GM12878 (cell line): ENCODE measurements around the gene PLS1. TPM values are rescaled to one million over a fixed set of nuclear protein-coding genes. Genes with fewer than 3 reads are reported as not detected.

ENCODE experiments used
- ATAC-seq: fragments of 200-7000 bp; cut with Tn5 transposase; 3 replicates; pipeline ENCODE4 v1.9.1; 2020; ENCODE audit warnings: mild to moderate bottlenecking, moderate library complexity
- BruUV-seq: library from RNA; stranded (reverse); fragments of 400-500 nt; replicated peaks from 2 replicates; lab custom pipeline; 2021; lab: Mats Ljungman, UMichigan
- CTCF ChIA-PET: fragments of 300-600 bp; sonication (Branson Sonifier 250); formaldehyde crosslinking; extraction: SDS; loops from one replicate; lab custom pipeline; 2021; ENCODE audit warnings: inconsistent platforms; lab: Yijun Ruan, JAX
- POLR2A ChIA-PET: fragments of 350-600 bp; formaldehyde crosslinking; extraction: SDS; loops from one replicate; lab custom pipeline; 2021; ENCODE audit warnings: inconsistent platforms; lab: Charles Lee
- RAD21 ChIA-PET: fragments of 300-600 bp; sonication (Branson Sonifier 250); formaldehyde crosslinking; loops from one replicate; lab custom pipeline; 2023; ENCODE audit warnings: antibody characterized with exemption; ENCODE audit not compliant: unreplicated experiment; lab: Charles Lee
- SMC1A ChIA-PET: fragments of 300-600 bp; sonication (Branson Sonifier 250); formaldehyde crosslinking; loops from one replicate; lab custom pipeline; 2023; ENCODE audit not compliant: unreplicated experiment, uncharacterized antibody; lab: Charles Lee
- DNase-seq: peaks from one replicate; pipeline ENCODE4 v3.0.0-alpha.2; 2011; ENCODE audit warnings: low read depth, low spot score
- FAIRE-seq: peaks from 3 replicates; lab custom pipeline; 2011; peaks lifted over from hg19 to GRCh38; lab: Jason Lieb, UNC
- H2AFZ ChIP-seq: 2 replicates; pipeline ENCODE4 v1.6.0; 2011; ENCODE audit warnings: low read depth, low read length, control low read depth; ENCODE audit not compliant: control insufficient read depth
- H3K27ac ChIP-seq: 2 replicates; pipeline ENCODE4 v1.5.1; 2011; ENCODE audit warnings: control low read depth; ENCODE audit not compliant: control insufficient read depth, insufficient read depth
- H3K27me3 ChIP-seq, 2 experiments: replicated peaks in 1 of 2; 2 replicates each; pipeline versions ENCODE4 v1.6.0 to v1.6.1; 2011; ENCODE audit warnings: low read length in 1 of 2; ENCODE audit not compliant: control insufficient read depth in 2 of 2, insufficient read depth in 2 of 2
- H3K36me3 ChIP-seq, 2 experiments: 2 replicates each; pipeline ENCODE4 v1.5.1; 2011; ENCODE audit warnings: low read length in 1 of 2; ENCODE audit not compliant: control insufficient read depth in 2 of 2, insufficient read depth in 2 of 2
- H3K4me1 ChIP-seq: 2 replicates; pipeline ENCODE4 v1.6.1; 2011; ENCODE audit warnings: mild to moderate bottlenecking, low read length, moderate library complexity, mixed read lengths; ENCODE audit not compliant: control insufficient read depth, insufficient read depth
- H3K4me2 ChIP-seq: 2 replicates; pipeline ENCODE4 v1.6.0; 2011; ENCODE audit warnings: control low read depth; ENCODE audit not compliant: control insufficient read depth, insufficient read depth
- H3K4me3 ChIP-seq: fragments of 200-600 bp; sonication (generic); 2 replicates; pipeline ENCODE4 v1.5.1; 2016
- H3K79me2 ChIP-seq: 2 replicates; pipeline ENCODE4 v1.6.0; 2011; ENCODE audit warnings: low read length; ENCODE audit not compliant: control insufficient read depth, insufficient read depth
- H3K9ac ChIP-seq: 2 replicates; pipeline ENCODE4 v1.8.0; 2011; ENCODE audit warnings: low read length, control low read depth, mixed read lengths; ENCODE audit not compliant: control insufficient read depth, insufficient read depth
- H3K9me3 ChIP-seq: replicated peaks from 3 replicates; pipeline ENCODE4 v1.5.1; 2011; ENCODE audit warnings: mild to moderate bottlenecking, low read length; ENCODE audit not compliant: control insufficient read depth, insufficient read depth
- H4K20me1 ChIP-seq: 2 replicates; pipeline ENCODE4 v1.6.0; 2011; ENCODE audit not compliant: control insufficient read depth, insufficient read depth
- BCL3 ChIP-seq: IDR thresholded peaks from 2 replicates; pipeline ENCODE4 v1.6.1; 2011; ENCODE audit warnings: borderline replicate concordance, low read depth, mild to moderate bottlenecking, moderate library complexity, low read length; ENCODE audit not compliant: insufficient read depth, poor library complexity, severe bottlenecking
- CBX3 ChIP-seq: fragments of 200-600 bp; sonication (generic); IDR thresholded peaks from 2 replicates; pipeline ENCODE4 v1.6.1; 2016; ENCODE audit warnings: low read depth, borderline replicate concordance
- CEBPZ ChIP-seq: fragments of 150-350 bp; IDR thresholded peaks from 2 replicates; pipeline ENCODE4 v1.6.1; 2016; ENCODE audit warnings: low read depth, low read length
- EGR1 ChIP-seq, 2 experiments: IDR thresholded peaks; 1 replicate in 1 of 2; 2 replicates in 1 of 2; pipeline ENCODE4 v1.6.1; 2011 to 2012; ENCODE audit warnings: low read depth in 2 of 2, low read length in 2 of 2, borderline replicate concordance in 1 of 2, mild to moderate bottlenecking in 1 of 2, moderate library complexity in 1 of 2
- HSF1 ChIP-seq: fragments of 150-350 bp; IDR thresholded peaks from 2 replicates; pipeline ENCODE4 v1.6.1; 2014; ENCODE audit warnings: mild to moderate bottlenecking, low read depth, low read length
- POLR2AphosphoS5 ChIP-seq: IDR thresholded peaks from 2 replicates; pipeline ENCODE4 v1.6.1; 2011; ENCODE audit warnings: mild to moderate bottlenecking, low read length, inconsistent platforms
- REST ChIP-seq: IDR thresholded peaks from 2 replicates; pipeline ENCODE4 v1.6.1; 2012; ENCODE audit warnings: mild to moderate bottlenecking, low read depth, low read length
- SPI1 ChIP-seq: IDR thresholded peaks from 2 replicates; pipeline ENCODE4 v1.6.1; 2011; ENCODE audit warnings: low read depth, mild to moderate bottlenecking, low read length, moderate library complexity, borderline replicate concordance; ENCODE audit not compliant: insufficient read depth
- SRF ChIP-seq, 2 experiments: IDR thresholded peaks; 2 replicates each; pipeline ENCODE4 v1.6.1; 2011; ENCODE audit warnings: low read depth in 2 of 2, low read length in 2 of 2, mild to moderate bottlenecking in 1 of 2, moderate library complexity in 1 of 2
- ZNF217 ChIP-seq: fragments of 450-650 bp; IDR thresholded peaks from 2 replicates; pipeline ENCODE4 v1.6.1; 2017; ENCODE audit warnings: antibody characterized with exemption, mild to moderate bottlenecking
- WGBS: methylation state at CpG from one replicate; pipeline ENCODE4 v1.1.6; 2016; ENCODE audit warnings: low lambda C conversion rate; ENCODE audit not compliant: insufficient replicate concordance, insufficient coverage; ENCODE audit errors: missing lambda C conversion rate; 5-methylcytosine and 5-hydroxymethylcytosine counted together
- in situ Hi-C: fragments of 300-500 bp; cut with MboI; formaldehyde crosslinking; loops from 9 replicates; pipeline ENCODE4 v1.14.3; 2018; ENCODE audit warnings: mixed read lengths
- intact Hi-C: fragments of 100-400 bp; cut with micrococcal nuclease; formaldehyde crosslinking; loops from one replicate; pipeline ENCODE4 v1.14.2; 2022; ENCODE audit not compliant: unreplicated experiment
- polyA plus RNA-seq, 11 experiments: library from polyadenylated mRNA; depleted of rRNA in 4 of 11; unstranded in 6 of 11; stranded (reverse) in 5 of 11; fragments of >200 nt; fragmentation: Nextera tagmentation in 4 of 11; fragmentation: Illumina TruSeq in 1 of 11; extraction: Ambion mirVana in 4 of 11; extraction: Trizol in 1 of 11; gene quantifications; 1 replicate in 1 of 11; 2 replicates in 10 of 11; pipeline versions ENCODE4 v1.2.1 to v1.2.3, GENCODE V29; 2011 to 2016; ENCODE audit warnings: inconsistent platforms in 2 of 11, missing spikeins in 2 of 11, low read depth in 1 of 11
- total RNA-seq, 4 experiments: library from RNA; depleted of rRNA in 3 of 4; stranded (reverse); fragments of >200 nt in 3 of 4; fragmentation: Illumina TruSeq in 1 of 4; extraction: Trizol in 1 of 4; gene quantifications; 2 replicates each; pipeline versions ENCODE4 v1.2.1 to v1.2.3, GENCODE V29; 2013 to 2021

Gene PLS1
- total and polyA plus RNA-seq, 10 of the 15 experiments (the other 5 are each of a cell fraction or from before 2014, with no cell fraction given) = 0.59 to 11.7 (median 1.7) TPM

GRCh38 chr3:142578329-142579223, 17.6 kb upstream of the PLS1 start, which contains the start of gene ATR:
ATR (minus strand) TSS chr3:142578733; CDS start chr3:142578704, 29 bp downstream.
- peak within 1 kb of the TSS; percentile 87 for H3K4me2 ChIP-seq
- ChIA-PET RAD21 (interaction anchor here (1.4 to 1.7 kb wide), 2 partner anchors 10 to 424 kb away, joined by 4 read pairs; no protein-coding TSS in a partner anchor), SMC1A (interaction anchor here (0.9 to 1.7 kb wide), 5 partner anchors 9 to 58 kb away, joined by 3 to 4 read pairs (median 3); no protein-coding TSS in a partner anchor), POLR2A (interaction anchor here (0.8 to 1.5 kb wide), 3 partner anchors 18 to 424 kb away, joined by 3 to 5 read pairs (median 3); no protein-coding TSS in a partner anchor), CTCF (no interaction called here)
- ATAC-seq (peak; percentile 95), DNase-seq (peak; percentile 87), FAIRE-seq (peak; percentile 95)
- H3K27me3 ChIP-seq = no peaks in the 10 kb centered on the region
- H3K9ac ChIP-seq = peak within 1 kb of the TSS; percentile 93
- in situ Hi-C loops (no loop called here), intact Hi-C loops (loop anchor here (1.0 to 5.0 kb wide), 3 partner anchors 18 to 424 kb away; partner anchors contain the start of genes PLS1 and U2SURP)
- H3K36me3 ChIP-seq = no peaks in the 10 kb centered on the region
- no peaks in the 10 kb centered on the region for H3K4me1 ChIP-seq
- H2AFZ ChIP-seq = peak within 1 kb of the TSS; percentile 92
- BruUV-seq = no TSS peak
- WGBS = 1% methylated on average over 63 of the region's 65 CpGs
- peak within 1 kb of the TSS; percentile 94 for H3K27ac ChIP-seq
- no peaks in the 10 kb centered on the region for H3K9me3 ChIP-seq
- peak within 1 kb of the TSS; percentile 96 for H3K4me3 ChIP-seq
- H3K79me2 ChIP-seq = peaks cover 45% of the 10 kb centered on the region
- no peaks in the 10 kb centered on the region for H4K20me1 ChIP-seq
- TF ChIP-seq BCL3 (peak; percentile 33), EGR1 (IDR thresholded peaks at IDR 0.05; ENCODE audit: borderline replicate concordance in 1 of 2, low read depth in 2 of 2, low read length in 2 of 2) (peak; percentile 53 to 91), POLR2AphosphoS5 (peak; percentile 97), ZNF217 (no peak), SPI1 (peak; percentile 61; the same call in 1 of the 2 replicates), CBX3 (no peak), SRF (IDR thresholded peaks at IDR 0.05; ENCODE audit: low read depth in 2 of 2, low read length in 2 of 2) (no peak; a peak in 1 of 4 replicates), HSF1 (peak; percentile 84; the same call in 1 of the 2 replicates), REST (no peak; the same call in 1 of the 2 replicates), CEBPZ (no peak)
